HG03095 (cell line): ENCODE measurements around the gene HMG20A.

Experiments used
- ATAC-seq: cut with Tn5 transposase; IDR thresholded peaks from one replicate; pipeline ENCODE4 v1.9.1; 2021; ENCODE audit warnings: moderate library complexity; ENCODE audit not compliant: unreplicated experiment

Gene HMG20A

DNA sequence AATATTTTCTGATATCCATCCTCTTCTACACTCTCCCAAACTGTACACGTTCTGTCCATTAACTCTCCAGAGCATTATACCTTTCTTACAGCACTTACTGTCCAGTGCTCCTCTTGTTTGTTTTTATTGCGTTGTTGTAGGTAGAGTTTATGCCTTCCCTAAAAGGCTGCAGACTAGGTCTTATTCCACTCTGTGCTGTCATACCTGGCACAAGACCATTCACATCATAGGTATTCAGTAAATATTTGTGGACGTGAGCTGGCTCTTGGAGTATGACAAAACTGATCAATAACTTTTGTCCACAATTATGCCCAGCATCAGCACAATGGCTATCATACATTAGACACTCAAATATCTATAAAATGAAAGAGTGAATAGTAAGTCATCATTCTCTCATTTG, 4.4 kb downstream of the HMG20A start:
- ATAC-seq, result no peak

DNA sequence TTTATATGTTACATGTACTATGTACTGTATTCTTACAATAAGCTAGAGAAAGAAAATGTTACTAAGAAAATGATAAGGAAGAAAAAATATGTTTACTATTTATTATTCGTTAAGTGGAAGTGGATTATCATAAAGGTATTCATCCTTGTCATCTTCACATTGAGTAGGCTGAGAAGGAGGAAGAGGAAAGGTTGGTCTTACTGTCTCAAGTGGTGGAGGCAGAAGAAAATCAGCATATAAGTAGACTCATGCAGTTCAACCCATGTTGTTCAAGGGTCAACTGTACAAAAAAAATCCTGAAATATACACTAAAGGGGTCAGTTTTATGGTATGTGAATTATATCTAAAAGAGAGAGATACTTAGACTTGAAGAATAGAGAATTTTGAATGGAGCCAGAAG, 5.7 kb downstream of the HMG20A start:
- ATAC-seq, result no peak

GRCh38 chr15:77426871-77427270, 6.2 kb downstream of the HMG20A start:
- no peak for ATAC-seq

- no peak for ATAC-seq
These were observed 9.5 kb downstream of the HMG20A start for GRCh38 chr15:77430213-77430612.

- no peak for ATAC-seq
These were observed 10.0 kb downstream of the HMG20A start for GRCh38 chr15:77430652-77431051.

DNA sequence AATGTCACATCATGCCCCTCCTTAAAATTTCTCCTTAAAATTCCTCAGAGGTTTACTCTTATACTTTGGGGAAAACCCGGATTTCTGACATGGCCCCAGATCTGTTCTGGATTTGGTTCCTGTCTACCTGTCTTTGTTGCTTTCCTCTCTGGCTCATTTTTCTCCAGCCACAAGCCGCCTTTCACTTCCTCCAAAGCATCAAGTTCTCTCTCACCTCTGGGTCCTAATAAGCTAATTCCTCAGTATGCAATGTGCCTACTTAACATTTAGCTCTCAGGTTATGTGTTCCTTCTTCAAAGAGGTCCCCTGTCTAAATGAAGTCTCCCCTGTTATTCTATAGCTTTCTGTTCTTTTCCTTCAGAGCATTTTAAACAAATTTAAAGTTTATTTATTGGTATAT, 16.1 kb downstream of the HMG20A start:
- ATAC-seq, result no peak

DNA sequence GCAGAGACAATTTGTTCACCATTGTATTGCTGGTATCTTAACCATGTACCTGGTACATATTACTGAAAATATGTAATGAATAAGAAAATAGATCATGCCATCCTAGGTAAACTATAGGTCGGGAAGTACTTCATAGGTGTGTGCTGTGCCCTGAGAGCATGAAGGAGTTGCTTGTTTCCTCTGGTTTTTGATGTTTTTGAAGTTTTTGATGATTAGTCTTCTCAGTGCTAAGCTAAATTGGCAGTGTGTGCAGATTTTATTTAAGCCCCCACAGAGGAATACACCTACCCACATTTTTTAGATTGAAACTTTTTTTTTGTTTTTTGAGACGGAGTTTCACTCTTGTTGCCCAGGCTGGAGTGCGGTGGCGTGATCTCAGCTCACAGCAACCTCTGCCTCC, 16.6 kb downstream of the HMG20A start:
- ATAC-seq, result no peak

DNA sequence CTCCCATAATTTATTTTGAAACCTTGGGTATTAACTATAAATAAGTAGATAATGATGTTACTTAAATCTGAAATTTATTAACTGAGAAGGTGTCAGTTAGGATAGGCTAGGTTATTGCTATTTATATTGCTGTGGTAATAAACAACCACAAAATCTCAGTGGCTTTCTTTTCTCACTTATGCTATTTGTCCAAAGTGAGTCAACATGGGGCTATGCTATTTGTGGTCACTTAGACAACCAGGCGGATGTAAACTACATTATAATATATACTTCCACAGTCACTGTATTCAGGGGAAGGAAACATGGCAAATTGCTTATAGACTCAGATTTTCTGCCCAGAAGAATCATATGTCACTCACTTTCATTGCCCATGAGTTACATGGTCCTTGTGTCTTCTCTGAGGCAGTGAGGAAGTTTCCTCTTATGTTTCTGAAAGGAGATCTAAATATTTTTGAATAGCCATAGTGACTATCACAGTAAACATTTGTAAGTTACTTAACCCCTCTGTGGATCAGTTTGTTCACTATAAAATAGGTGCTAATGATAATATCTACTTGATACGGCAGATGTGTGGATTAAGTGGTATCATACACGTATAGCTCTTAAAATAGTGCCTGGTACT, 19.8 kb downstream of the HMG20A start:
- ATAC-seq, result peak; percentile 74

GRCh38 chr15:77446840-77447390, 26.2 kb downstream of the HMG20A start:
- ATAC-seq, result no peak

DNA sequence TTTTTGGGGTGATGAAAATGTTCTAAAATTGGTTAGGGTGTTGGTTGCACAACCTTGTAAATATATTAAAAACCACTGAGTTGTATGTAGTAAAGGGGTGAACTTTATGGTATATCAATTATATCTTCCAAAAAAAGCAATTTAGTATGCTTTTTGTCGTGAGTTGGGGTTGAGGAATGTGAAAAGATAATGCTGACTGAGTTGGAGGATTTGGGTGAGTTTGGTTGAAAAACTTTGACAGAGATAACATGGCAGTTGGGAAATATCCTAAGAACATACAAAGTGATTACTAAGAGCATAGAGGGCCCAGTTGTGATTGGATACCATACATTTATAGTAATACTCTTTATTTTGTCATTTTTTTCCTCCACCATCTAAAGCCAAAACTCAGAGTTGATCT, 33.6 kb downstream of the HMG20A start:
- ATAC-seq, result no peak

DNA sequence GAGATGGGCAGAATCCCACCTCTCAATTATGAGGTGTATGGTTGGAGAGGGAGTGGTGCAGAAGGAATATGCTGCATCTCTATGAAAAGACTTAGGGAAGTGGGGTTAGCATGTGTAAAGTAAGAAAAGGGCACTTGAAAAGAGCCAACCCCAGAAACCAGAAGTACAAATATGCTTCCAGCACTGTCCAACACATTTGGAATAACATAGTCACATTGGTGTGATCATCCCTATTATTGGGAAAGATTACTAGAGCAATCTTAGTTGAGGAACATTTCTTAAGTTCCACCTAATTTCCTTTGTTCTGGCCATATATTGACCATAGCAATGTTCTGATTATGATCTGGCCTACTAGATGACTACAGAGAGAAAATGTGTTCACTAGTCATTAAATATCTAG, 34.3 kb downstream of the HMG20A start:
- no peak for ATAC-seq

- ATAC-seq, result no peak
These were observed 35.1 kb downstream of the HMG20A start for GRCh38 chr15:77455696-77456321.

- no peak for ATAC-seq
These were observed 36.1 kb downstream of the HMG20A start for GRCh38 chr15:77456746-77457145.

- ATAC-seq, result no peak
These were observed 36.7 kb downstream of the HMG20A start for GRCh38 chr15:77457191-77457904.

GRCh38 chr15:77457905-77458265, 37.2 kb downstream of the HMG20A start:
- ATAC-seq, result no peak

GRCh38 chr15:77459031-77459430, 38.3 kb downstream of the HMG20A start:
- ATAC-seq, result no peak

GRCh38 chr15:77461486-77461885, 40.8 kb downstream of the HMG20A start:
- no peak for ATAC-seq

GRCh38 chr15:77464129-77464865, 43.6 kb downstream of the HMG20A start:
- no peak for ATAC-seq

- ATAC-seq, result no peak
These were observed 45.8 kb downstream of the HMG20A start for GRCh38 chr15:77466521-77466920.

DNA sequence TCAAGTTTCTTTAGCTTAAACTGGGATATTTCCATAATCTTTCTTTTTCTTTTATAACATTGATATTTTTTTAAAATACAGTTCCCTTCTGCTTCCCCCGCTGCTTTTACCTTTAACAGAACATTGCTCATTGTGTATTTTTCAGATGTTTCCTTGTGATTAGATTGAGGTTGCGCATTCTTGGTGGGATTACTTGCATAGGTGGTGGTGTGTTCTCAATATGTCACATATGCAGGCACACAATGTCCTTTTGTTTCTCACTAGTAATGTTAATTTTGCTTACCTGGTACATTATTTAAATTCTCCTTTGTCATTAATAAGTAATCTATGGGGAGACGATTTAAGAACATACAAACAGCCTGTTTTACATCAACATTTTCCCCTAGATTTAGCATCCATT, 48.2 kb downstream of the HMG20A start:
- ATAC-seq, result no peak

DNA sequence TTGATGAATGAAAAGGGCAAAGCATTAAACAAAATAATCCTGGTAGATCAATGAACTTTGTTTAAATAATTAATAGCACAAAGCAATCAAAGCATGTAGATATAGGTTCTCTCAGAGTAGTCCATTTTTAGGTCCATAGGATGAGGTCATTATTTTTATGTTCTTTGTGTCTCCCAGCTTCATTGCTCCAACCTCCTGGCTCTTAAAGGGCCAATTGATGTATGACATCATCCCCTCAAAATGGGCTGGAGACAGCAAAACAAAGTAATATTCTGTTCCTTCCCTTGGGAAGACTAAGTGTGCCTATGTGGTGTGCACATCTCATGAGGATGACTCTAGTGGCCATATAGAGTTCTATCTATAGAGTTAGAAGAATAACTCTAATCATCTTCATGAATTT, 49.5 kb downstream of the HMG20A start:
- no peak for ATAC-seq
